HepG2 (cell line): Measurements from ENCODE around the gene UBE2I. TPM values are rescaled to one million over a fixed set of nuclear protein-coding genes. Genes with fewer than 3 reads are reported as not detected.

Experiments used
- ATAC-seq: fragments of 200-7000 bp; cut with Tn5 transposase; 3 replicates; pipeline ENCODE4 v1.9.1; 2020; ENCODE audit warnings: mild to moderate bottlenecking, moderate library complexity
- BruUV-seq: library from RNA; stranded (reverse); fragments of 400-500 nt; replicated peaks from 2 replicates; lab custom pipeline; 2021; lab: Mats Ljungman, UMichigan
- CTCF ChIA-PET: fragments of 300-600 bp; formaldehyde crosslinking; extraction: SDS; loops from one replicate; lab custom pipeline; 2021; ENCODE audit warnings: low total read pairs, inconsistent platforms, low intra/inter-chr PET ratio; lab: Yijun Ruan, JAX
- POLR2A ChIA-PET: fragments of 350-600 bp; sonication (Branson Sonifier 250); formaldehyde crosslinking; loops from one replicate; lab custom pipeline; 2020; ENCODE audit warnings: antibody characterized with exemption, inconsistent platforms; lab: Yijun Ruan, JAX
- DNase-seq: peaks from one replicate; pipeline ENCODE4 v3.0.0-alpha.2; 2015; ENCODE audit warnings: low spot score
- FAIRE-seq: peaks from 3 replicates; lab custom pipeline; 2011; peaks lifted over from hg19 to GRCh38; lab: Jason Lieb, UNC
- H2AFZ ChIP-seq: one replicate; pipeline ENCODE4 v1.6.1; 2011; ENCODE audit warnings: low read length, inconsistent platforms
- H3K27ac ChIP-seq: fragments of 300-600 bp; 3 replicates; pipeline ENCODE4 v1.8.0; 2011; ENCODE audit warnings: mixed run types, mild to moderate bottlenecking, mixed read lengths, low read length, inconsistent platforms; ENCODE audit not compliant: insufficient read depth; ENCODE audit errors: extremely low read length
- H3K27me3 ChIP-seq, 2 experiments: fragments of 200-600 bp in 1 of 2; 2 replicates in 1 of 2; 3 replicates in 1 of 2; pipeline versions ENCODE4 v1.6.0 to v1.8.0; 2011; ENCODE audit warnings: low read length in 2 of 2, mild to moderate bottlenecking in 2 of 2, moderate library complexity in 2 of 2, inconsistent platforms in 1 of 2; ENCODE audit not compliant: insufficient read depth in 2 of 2, control insufficient read depth in 1 of 2
- H3K36me3 ChIP-seq, 2 experiments: fragments of 200-600 bp in 1 of 2; replicated peaks in 1 of 2; 2 replicates in 1 of 2; 3 replicates in 1 of 2; pipeline versions ENCODE4 v1.5.1 to v1.8.0; 2011; ENCODE audit warnings: low read length in 2 of 2, inconsistent platforms in 1 of 2; ENCODE audit not compliant: insufficient read depth in 2 of 2, control insufficient read depth in 1 of 2
- H3K4me1 ChIP-seq: 2 replicates; pipeline ENCODE4 v1.5.1; 2012; ENCODE audit warnings: low read length, inconsistent platforms; ENCODE audit not compliant: insufficient read depth
- H3K4me2 ChIP-seq: 2 replicates; pipeline ENCODE4 v1.6.0; 2011; ENCODE audit warnings: low read depth, low read length, inconsistent platforms
- H3K4me3 ChIP-seq, 3 experiments: fragments of 200-600 bp in 1 of 3; sonication (generic), shearing (Covaris generic) in 1 of 3; replicated peaks in 1 of 3; 2 replicates each; pipeline ENCODE4 v1.5.1; 2011 to 2016; ENCODE audit warnings: low read length in 3 of 3, inconsistent platforms in 2 of 3, low read depth in 2 of 3, mild to moderate bottlenecking in 2 of 3, control low read depth in 1 of 3, mixed read lengths in 1 of 3; ENCODE audit not compliant: insufficient read depth in 1 of 3
- H3K79me2 ChIP-seq: one replicate; pipeline ENCODE4 v1.6.1; 2011; ENCODE audit warnings: low read length, inconsistent platforms; ENCODE audit not compliant: insufficient read depth
- H3K9ac ChIP-seq: 2 replicates; pipeline ENCODE4 v1.6.0; 2011; ENCODE audit warnings: mild to moderate bottlenecking, low read depth, low read length, inconsistent platforms; ENCODE audit not compliant: insufficient read depth
- H3K9me3 ChIP-seq: 2 replicates; pipeline ENCODE4 v1.5.1; 2012; ENCODE audit warnings: mild to moderate bottlenecking, low read length
- H4K20me1 ChIP-seq: 2 replicates; pipeline ENCODE4 v1.6.0; 2011; ENCODE audit warnings: inconsistent platforms, mild to moderate bottlenecking, low read length, moderate library complexity; ENCODE audit not compliant: insufficient read depth
- AFF4 ChIP-seq: sonication (generic); formaldehyde crosslinking; IDR thresholded peaks from 2 replicates; pipeline ENCODE4 v1.4.0; 2020; ENCODE audit warnings: missing genetic modification reagents
- AGO2 ChIP-seq: fragments of 200-400 bp; formaldehyde crosslinking; optimal IDR thresholded peaks from 2 replicates; pipeline ENCODE3; 2017; ENCODE audit warnings: mild to moderate bottlenecking, low read depth, low read length, moderate library complexity
- FIP1L1 ChIP-seq: fragments of 200-400 bp; formaldehyde crosslinking; IDR thresholded peaks from 2 replicates; pipeline ENCODE4 v1.6.1; 2018; ENCODE audit warnings: low read depth, mild to moderate bottlenecking, low read length, moderate library complexity, borderline replicate concordance; ENCODE audit not compliant: insufficient read depth
- KDM2A ChIP-seq: sonication (generic); formaldehyde crosslinking; IDR thresholded peaks from 2 replicates; pipeline ENCODE4 v1.4.0; 2020; ENCODE audit warnings: low read depth, missing genetic modification reagents, borderline replicate concordance
- WGBS: methylation state at CpG from one replicate; pipeline ENCODE4 v1.1.6; 2017; ENCODE audit warnings: low lambda C conversion rate; 5-methylcytosine and 5-hydroxymethylcytosine counted together
- in situ Hi-C: cut with HindIII; loops from 2 replicates; pipeline ENCODE4 v1.10.0; 2017; ENCODE audit warnings: low pct_unique_long_range_greater_than_20kb; ENCODE audit not compliant: extremely low pct_ligation_motif_present
- intact Hi-C: fragments of 100-400 bp; cut with micrococcal nuclease; formaldehyde crosslinking; loops from one replicate; pipeline ENCODE4 v1.10.0; 2022; ENCODE audit not compliant: unreplicated experiment
- polyA plus RNA-seq, 8 experiments: library from polyadenylated mRNA; depleted of rRNA in 3 of 8; stranded (reverse) in 7 of 8; unstranded in 1 of 8; fragments of >200 nt; fragmentation: Illumina TruSeq in 4 of 8; extraction: Trizol in 4 of 8; gene quantifications; 2 replicates each; pipeline versions ENCODE4 v1.2.1 to v1.2.3, GENCODE V29; 2011 to 2016; ENCODE audit warnings: low read depth in 4 of 8, missing spikeins in 1 of 8, mixed read lengths in 1 of 8; ENCODE audit not compliant: insufficient read depth in 1 of 8
- total RNA-seq, 5 experiments: library from RNA; depleted of rRNA; stranded (reverse); fragments of >200 nt; fragmentation: Illumina TruSeq; extraction: Trizol; gene quantifications; 2 replicates each; pipeline ENCODE4 v1.2.3, GENCODE V29; 2016; ENCODE audit warnings: low read depth in 1 of 5

Gene UBE2I
- total and polyA plus RNA-seq, 2 of the 13 experiments (the other 11 are each of a cell fraction or from before 2014, with no cell fraction given): 75.8 to 98.9 TPM

- TF ChIP-seq AGO2 (peak; percentile 76), FIP1L1 (no peak)
- no peak overlapping the region for H2AFZ ChIP-seq
- CTCF ChIA-PET: interaction anchor here (1.1 kb wide), 1 partner anchor 34 kb away, joined by 3 read pairs; no protein-coding TSS in a partner anchor
- in situ Hi-C loops (no loop called here), intact Hi-C loops (no loop called here)
- H3K4me1 ChIP-seq: no peaks in the 10 kb centered on the region
- no peaks in the 10 kb centered on the region; the same call in 1 of the 2 replicates for H4K20me1 ChIP-seq
- H3K4me2 ChIP-seq: no peak overlapping the region
- POLR2A ChIA-PET: no interaction called here
- BruUV-seq: no TSS peak
- no peak for ATAC-seq
- FAIRE-seq: no peak
- H3K27ac ChIP-seq: no peak overlapping the region
- 86% methylated on average over 15 of the region's 22 CpGs for WGBS
- no peaks in the 10 kb centered on the region for H3K9me3 ChIP-seq
- peaks cover 5% of the 10 kb centered on the region for H3K79me2 ChIP-seq
- peaks cover 16 to 49% of the 10 kb centered on the region in 2 experiments for H3K36me3 ChIP-seq
- no peaks in the 10 kb centered on the region for H3K27me3 ChIP-seq
- DNase-seq: no peak
- H3K4me3 ChIP-seq: no peak overlapping the region
- no peak overlapping the region for H3K9ac ChIP-seq
Observed at GRCh38 chr16:1364510-1364909, 55.1 kb downstream of the UBE2I start.

GRCh38 chr16:1366060-1366711 is 56.8 kb downstream of the UBE2I start:
- H3K27me3 ChIP-seq: no peaks in the 10 kb centered on the region
- H3K9ac ChIP-seq: no peak overlapping the region
- FAIRE-seq (no peak), DNase-seq (no peak)
- H3K79me2 ChIP-seq: peaks cover 2% of the 10 kb centered on the region
- H3K4me2 ChIP-seq: no peak overlapping the region
- CTCF ChIA-PET: no interaction called here
- in situ Hi-C loops: no loop called here
- no peak overlapping the region for H2AFZ ChIP-seq
- POLR2A ChIA-PET: no interaction called here
- H3K36me3 ChIP-seq: peaks cover 21 to 43% of the 10 kb centered on the region in 2 experiments
- peaks cover 2% of the 10 kb centered on the region; the same call in 1 of the 2 replicates for H4K20me1 ChIP-seq
- WGBS: 94% methylated on average over 14 of the region's 29 CpGs
- H3K4me3 ChIP-seq: no peak overlapping the region
- intact Hi-C loops: no loop called here
- TF ChIP-seq AGO2: peak; percentile 84
- no peak for TF ChIP-seq AFF4 (CRISPR knock-in tag)
- 0 out of 2 replicates have a peak, but pooled peaks have one; percentile 13 for TF ChIP-seq KDM2A
- TF ChIP-seq, all 625 proteins: peak for 2
- no TSS peak for BruUV-seq
- Histone ChIP-seq H3K4me1 (no peaks in the 10 kb centered on the region), H3K9me3 (no peaks in the 10 kb centered on the region), H3K27ac (no peak overlapping the region)
- ATAC-seq: no peak
